Astrocyte of the cerebellum (primary cell): ENCODE data around the gene TMEM181.

Experiments used
- DNase-seq: peaks from one replicate; pipeline ENCODE4 v3.0.0-alpha.2; 2011; ENCODE audit warnings: low read depth
- H3K4me3 ChIP-seq: 2 replicates; pipeline ENCODE4 v1.5.1; 2011; ENCODE audit warnings: mild to moderate bottlenecking, low read depth, low read length, moderate library complexity
- CTCF ChIP-seq: IDR thresholded peaks from 2 replicates; pipeline ENCODE4 v1.5.1; 2012; ENCODE audit warnings: low read length, low read depth, moderate library complexity, mild to moderate bottlenecking; ENCODE audit errors: missing control alignments
- in situ Hi-C: cut with HindIII; loops from 2 replicates; pipeline ENCODE4 v1.10.0; 2017; ENCODE audit warnings: low sequenced_read_pairs

Gene TMEM181

GRCh38 chr6:158644231-158645063, 84.6 kb downstream of the TMEM181 start, which contains the start of gene DYNLT1:
DYNLT1 (minus strand) TSS chr6:158644743; CDS start chr6:158644708, 35 bp downstream.
- no peak for TF ChIP-seq CTCF
- peak; percentile 70 for DNase-seq
- peak within 1 kb of the TSS; percentile 91 for H3K4me3 ChIP-seq
- in situ Hi-C loops, result no loop called here

GRCh38 chr6:158645064-158646022, 85.5 kb downstream of the TMEM181 start:
- no peak for DNase-seq
- no peak for TF ChIP-seq CTCF
- in situ Hi-C loops, result no loop called here
- H3K4me3 ChIP-seq, result peak overlapping the region; percentile 91

GRCh38 chr6:158646023-158646910, 86.4 kb downstream of the TMEM181 start:
- in situ Hi-C loops, result no loop called here
- no peak for DNase-seq
- no peak for TF ChIP-seq CTCF
- H3K4me3 ChIP-seq, result no peak overlapping the region

- in situ Hi-C loops, result no loop called here
These were observed 87.6 kb downstream of the TMEM181 start for GRCh38 chr6:158647501-158647900.

GRCh38 chr6:158648682-158649131, 88.8 kb downstream of the TMEM181 start:
- in situ Hi-C loops, result no loop called here
- TF ChIP-seq CTCF, result no peak
- H3K4me3 ChIP-seq, result no peak overlapping the region
- DNase-seq, result no peak

More at GRCh38 chr6:158647501-158647900, 87.6 kb downstream of the TMEM181 start:
- DNase-seq, result no peak
- no peak overlapping the region for H3K4me3 ChIP-seq
- no peak for TF ChIP-seq CTCF
